ENCODE results near the gene MON2. TPM values are rescaled to one million over a fixed set of nuclear protein-coding genes. Genes with fewer than 3 reads are reported as not detected.

MON2 gene
- total RNA-seq, 1 experiment from 2014 or later, result 30.1 TPM

- no peak for DNase-seq (ENCODE audit: low read depth, low spot score)
- CTCF ChIA-PET, result no interaction called here
Measured at GRCh38 chr12:62618319-62618718, 151.7 kb downstream of the MON2 start.

GRCh38 chr12:62618930-62619329 lies 152.3 kb downstream of the MON2 start:
- Histone ChIP-seq H3K27me3 (ENCODE audit: control insufficient read depth, insufficient read depth, low read length) (no peaks in the 10 kb centered on the region), H3K4me3 (ENCODE audit: low read depth in 2 of 2, low read length in 2 of 2) (no peak overlapping the region), H3K4me1 (ENCODE audit: control insufficient read depth, insufficient read depth, low read length) (no peaks in the 10 kb centered on the region), H3K36me3 (ENCODE audit: control insufficient read depth, insufficient read depth, low read length) (no peaks in the 10 kb centered on the region), H3K9me3 (ENCODE audit: control insufficient read depth, insufficient read depth, low read depth, low read length) (no peaks in the 10 kb centered on the region), H3K27ac (ENCODE audit: low read length) (no peak overlapping the region)
- ChIA-PET POLR2A (interaction anchor here (0.5 kb wide), 1 partner anchor 17 kb away, joined by 5 read pairs; no protein-coding TSS in a partner anchor), CTCF (no interaction called here)
- intact Hi-C loops (cut with micrococcal nuclease; ENCODE audit: unreplicated experiment) (no loop called here), in situ Hi-C loops (cut with HindIII; ENCODE audit: low pct_unique_long_range_greater_than_20kb, low sequenced_read_pairs) (loop anchor here (25.0 kb wide), 1 partner anchor 168 kb away; no protein-coding TSS in a partner anchor)
- ATAC-seq (no peak), DNase-seq (ENCODE audit: low read depth, low spot score) (no peak)
- BruUV-seq (replicated peaks), result no TSS peak
- TF ChIP-seq TCF7L2 (IDR thresholded peaks at IDR 0.05; ENCODE audit: low read depth, low read length) (no peak), POLR2AphosphoS5 (IDR thresholded peaks at IDR 0.05; ENCODE audit: low read depth, low read length) (no peak), CTCF (IDR thresholded peaks at IDR 0.05) (no peak), SIN3A (IDR thresholded peaks at IDR 0.05; ENCODE audit: borderline replicate concordance, insufficient read depth, low read depth, low read length) (no peak)
- TF ChIP-seq, protein P1, sequence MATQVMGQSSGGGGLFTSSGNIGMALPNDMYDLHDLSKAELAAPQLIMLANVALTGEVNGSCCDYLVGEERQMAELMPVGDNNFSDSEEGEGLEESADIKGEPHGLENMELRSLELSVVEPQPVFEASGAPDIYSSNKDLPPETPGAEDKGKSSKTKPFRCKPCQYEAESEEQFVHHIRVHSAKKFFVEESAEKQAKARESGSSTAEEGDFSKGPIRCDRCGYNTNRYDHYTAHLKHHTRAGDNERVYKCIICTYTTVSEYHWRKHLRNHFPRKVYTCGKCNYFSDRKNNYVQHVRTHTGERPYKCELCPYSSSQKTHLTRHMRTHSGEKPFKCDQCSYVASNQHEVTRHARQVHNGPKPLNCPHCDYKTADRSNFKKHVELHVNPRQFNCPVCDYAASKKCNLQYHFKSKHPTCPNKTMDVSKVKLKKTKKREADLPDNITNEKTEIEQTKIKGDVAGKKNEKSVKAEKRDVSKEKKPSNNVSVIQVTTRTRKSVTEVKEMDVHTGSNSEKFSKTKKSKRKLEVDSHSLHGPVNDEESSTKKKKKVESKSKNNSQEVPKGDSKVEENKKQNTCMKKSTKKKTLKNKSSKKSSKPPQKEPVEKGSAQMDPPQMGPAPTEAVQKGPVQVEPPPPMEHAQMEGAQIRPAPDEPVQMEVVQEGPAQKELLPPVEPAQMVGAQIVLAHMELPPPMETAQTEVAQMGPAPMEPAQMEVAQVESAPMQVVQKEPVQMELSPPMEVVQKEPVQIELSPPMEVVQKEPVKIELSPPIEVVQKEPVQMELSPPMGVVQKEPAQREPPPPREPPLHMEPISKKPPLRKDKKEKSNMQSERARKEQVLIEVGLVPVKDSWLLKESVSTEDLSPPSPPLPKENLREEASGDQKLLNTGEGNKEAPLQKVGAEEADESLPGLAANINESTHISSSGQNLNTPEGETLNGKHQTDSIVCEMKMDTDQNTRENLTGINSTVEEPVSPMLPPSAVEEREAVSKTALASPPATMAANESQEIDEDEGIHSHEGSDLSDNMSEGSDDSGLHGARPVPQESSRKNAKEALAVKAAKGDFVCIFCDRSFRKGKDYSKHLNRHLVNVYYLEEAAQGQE (IDR thresholded peaks at IDR 0.05; ENCODE audit: insufficient read depth in 1 of 2, low read depth in 2 of 2, low read length in 1 of 2), result no peak

More at GRCh38 chr12:62618319-62618718, 151.7 kb downstream of the MON2 start:
- in situ Hi-C loops (cut with HindIII; ENCODE audit: low pct_unique_long_range_greater_than_20kb, low sequenced_read_pairs), result loop anchor here (25.0 kb wide), 1 partner anchor 169 kb away; no protein-coding TSS in a partner anchor
- intact Hi-C loops (cut with micrococcal nuclease; ENCODE audit: unreplicated experiment), result no loop called here
- no peak for TF ChIP-seq POLR2AphosphoS5 (IDR thresholded peaks at IDR 0.05; ENCODE audit: low read depth, low read length)
- no peak for TF ChIP-seq TCF7L2 (IDR thresholded peaks at IDR 0.05; ENCODE audit: low read depth, low read length)
- TF ChIP-seq, protein P1 (IDR thresholded peaks at IDR 0.05; ENCODE audit: insufficient read depth in 1 of 2, low read depth in 2 of 2, low read length in 1 of 2), result no peak
- no peak for TF ChIP-seq CTCF (IDR thresholded peaks at IDR 0.05)
- no peak for TF ChIP-seq SIN3A (IDR thresholded peaks at IDR 0.05; ENCODE audit: borderline replicate concordance, insufficient read depth, low read depth, low read length)
- no peaks in the 10 kb centered on the region for H3K9me3 ChIP-seq (ENCODE audit: control insufficient read depth, insufficient read depth, low read depth, low read length)
- no TSS peak for BruUV-seq (replicated peaks)
- H3K36me3 ChIP-seq (ENCODE audit: control insufficient read depth, insufficient read depth, low read length), result no peaks in the 10 kb centered on the region
- H3K4me1 ChIP-seq (ENCODE audit: control insufficient read depth, insufficient read depth, low read length), result no peaks in the 10 kb centered on the region
- H3K4me3 ChIP-seq (ENCODE audit: low read depth in 2 of 2, low read length in 2 of 2), result no peak overlapping the region
- no peak for ATAC-seq
- no peaks in the 10 kb centered on the region for H3K27me3 ChIP-seq (ENCODE audit: control insufficient read depth, insufficient read depth, low read length)
- POLR2A ChIA-PET, result no interaction called here
- no peak overlapping the region for H3K27ac ChIP-seq (ENCODE audit: low read length)
